HG02981 (cell line): ENCODE results near the gene TTC39C.

Source experiments
- ATAC-seq: cut with Tn5 transposase; IDR thresholded peaks from one replicate; pipeline ENCODE4 v1.9.1; 2021; ENCODE audit warnings: mild to moderate bottlenecking, moderate library complexity; ENCODE audit not compliant: unreplicated experiment

Gene TTC39C

GRCh38 chr18:24014062-24014985 lies at the start of gene TTC39C:
TTC39C (plus strand) TSS chr18:24014754; CDS start chr18:24014872, 118 bp downstream.
- ATAC-seq = peak; percentile 36

DNA sequence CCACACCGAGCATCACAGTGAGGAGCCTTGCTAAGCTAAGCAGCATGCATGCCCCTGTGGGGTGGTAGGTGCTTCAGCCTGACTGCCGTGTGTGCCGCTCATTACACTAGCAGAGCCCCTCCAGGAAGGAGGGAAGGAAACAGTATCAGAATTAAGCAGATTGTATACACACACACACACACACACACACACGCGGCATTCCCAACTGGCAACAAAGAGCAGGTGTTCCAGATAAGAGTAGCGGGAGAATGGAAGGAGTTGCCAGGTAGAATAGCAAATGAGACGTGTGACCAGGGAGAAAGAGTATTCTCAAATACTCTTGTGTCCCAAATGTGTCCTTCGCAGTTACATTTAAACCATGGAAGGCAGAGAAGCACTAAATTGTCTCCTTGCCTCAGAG lies 47.6 kb upstream of the TTC39C start:
- no peak for ATAC-seq

GRCh38 chr18:23967321-23968089 lies 47.0 kb upstream of the TTC39C start:
- peak; percentile 57 for ATAC-seq

- ATAC-seq = no peak
Observed at GRCh38 chr18:23968638-23969604, 45.6 kb upstream of the TTC39C start.

DNA sequence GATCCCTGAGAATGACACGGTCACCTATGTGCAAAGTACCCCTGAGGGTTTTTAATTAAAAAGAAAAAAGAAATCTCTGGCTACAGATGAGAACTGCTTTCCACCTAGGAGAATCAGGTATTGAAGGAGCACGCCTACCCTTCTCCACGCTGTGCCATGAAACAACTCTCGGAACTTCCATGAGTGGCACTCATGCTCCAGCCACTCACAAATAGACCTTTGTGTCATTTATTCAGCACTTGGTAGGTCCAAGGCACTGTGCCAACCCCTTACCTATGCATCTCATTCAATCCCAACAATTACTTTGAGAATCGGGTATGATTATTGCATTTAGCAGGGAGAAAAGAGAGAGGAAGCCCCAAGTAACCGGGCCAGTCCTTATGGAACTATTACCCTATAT lies 44.9 kb upstream of the TTC39C start:
- no peak for ATAC-seq

- no peak for ATAC-seq
Observed at GRCh38 chr18:23970161-23971096, 44.1 kb upstream of the TTC39C start.

DNA sequence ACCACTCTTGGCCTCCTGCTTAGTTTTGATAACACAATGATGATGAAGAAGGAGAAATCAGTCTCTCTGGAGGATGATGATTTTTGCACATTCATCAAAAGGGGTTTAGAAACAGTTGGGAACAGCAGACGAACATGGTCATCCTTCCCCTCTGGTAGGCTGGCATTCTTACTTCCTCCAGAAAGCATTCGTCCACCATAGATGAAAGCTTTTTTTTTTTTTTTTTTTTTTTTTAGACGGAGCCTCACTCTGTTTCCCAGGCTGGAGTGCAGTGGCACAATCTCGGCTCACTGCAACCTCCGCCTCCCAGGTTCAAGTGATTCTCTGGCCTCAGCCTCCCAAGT lies 43.5 kb upstream of the TTC39C start:
- ATAC-seq = no peak

- ATAC-seq = no peak
Observed at GRCh38 chr18:23971666-23972230, 42.8 kb upstream of the TTC39C start.

- ATAC-seq = no peak
Observed at GRCh38 chr18:23972453-23972852, 42.1 kb upstream of the TTC39C start.

- no peak for ATAC-seq
Observed at GRCh38 chr18:23977103-23977502, 37.5 kb upstream of the TTC39C start.

- no peak for ATAC-seq
Observed at GRCh38 chr18:23977719-23978483, 36.7 kb upstream of the TTC39C start.

- peak; percentile 76 for ATAC-seq
Observed at GRCh38 chr18:23981369-23981980, 33.1 kb upstream of the TTC39C start.

- ATAC-seq = no peak
Observed at GRCh38 chr18:23982155-23983079, 32.1 kb upstream of the TTC39C start.

- no peak for ATAC-seq
Observed at GRCh38 chr18:23983112-23983511, 31.4 kb upstream of the TTC39C start.

GRCh38 chr18:23986600-23987359 lies 27.8 kb upstream of the TTC39C start:
- peak; percentile 72 for ATAC-seq
